Loucy (cell line): ENCODE measurements around the gene DAB1.

Experiments used
- CTCF ChIP-seq: fragments of 200-600 bp; sonication (generic); conservative IDR thresholded peaks from 2 replicates; pipeline ENCODE4 v1.5.1; 2014; ENCODE audit warnings: mild to moderate bottlenecking, antibody characterized with exemption, low read length
- EZH2phosphoT487 ChIP-seq: fragments of 200-600 bp; IDR thresholded peaks from 2 replicates; pipeline ENCODE4 v1.6.1; 2018; ENCODE audit warnings: antibody characterized with exemption, mild to moderate bottlenecking, moderate library complexity, borderline replicate concordance

- TF ChIP-seq CTCF (no peak), EZH2phosphoT487 (no peak)
Observed at GRCh38 chr1:57407928-57408327, 15.9 kb downstream of the DAB1 start.
